Activated CD4-positive, alpha-beta T cell treated with anti-CD3 and anti-CD28 coated beads, Interleukin-10, Interleukin-2, amounts not matched to agents 100 ng/mL and 50 ng/mL, durations not matched to agents 16 hours and 8 hours (primary cell): Measurements from ENCODE around the gene PPARG.
A peak's percentile ranks its signal among the peaks of the same experiment; 100 is the strongest.
"Not testable (repeated sequence)": the region's sequence is repeated elsewhere in the genome, so short reads cannot be mapped to it uniquely, and the experiment has no call there.

Source experiments
- DNase-seq: peaks from one replicate; pipeline ENCODE4 v3.0.0-alpha.2; 2020

The PPARG gene

GRCh38 chr3:12445523-12446240 lies 156.8 kb downstream of the PPARG start:
- no peak for DNase-seq

- no peak for DNase-seq
Observed at GRCh38 chr3:12446298-12446697, 157.4 kb downstream of the PPARG start.

GRCh38 chr3:12447075-12447474 lies 158.2 kb downstream of the PPARG start:
- DNase-seq = no peak

GRCh38 chr3:12448404-12449202 lies 159.7 kb downstream of the PPARG start:
- not testable (repeated sequence) for DNase-seq

- no peak for DNase-seq
Observed at GRCh38 chr3:12449889-12450682, 161.2 kb downstream of the PPARG start.

GRCh38 chr3:12451481-12451880 lies 162.6 kb downstream of the PPARG start:
- no peak for DNase-seq

GRCh38 chr3:12451960-12452359 lies 163.1 kb downstream of the PPARG start:
- no peak for DNase-seq

GRCh38 chr3:12452361-12453330 lies 163.8 kb downstream of the PPARG start:
- no peak for DNase-seq

GRCh38 chr3:12454076-12454815 lies 165.4 kb downstream of the PPARG start:
- DNase-seq = peak; percentile 29

- no peak for DNase-seq
Observed at GRCh38 chr3:12454816-12455121, 165.9 kb downstream of the PPARG start.

GRCh38 chr3:12455740-12456139 lies 166.9 kb downstream of the PPARG start:
- no peak for DNase-seq

- DNase-seq = no peak
Observed at GRCh38 chr3:12456441-12456840, 167.6 kb downstream of the PPARG start.

- not testable (repeated sequence) for DNase-seq
Observed at GRCh38 chr3:12457380-12457779, 168.5 kb downstream of the PPARG start.

GRCh38 chr3:12458901-12459300 lies 170.0 kb downstream of the PPARG start:
- DNase-seq = no peak

- DNase-seq = no peak
Observed at GRCh38 chr3:12460127-12460526, 171.3 kb downstream of the PPARG start.

- no peak for DNase-seq
Observed at GRCh38 chr3:12461097-12461649, 172.3 kb downstream of the PPARG start.

- no peak for DNase-seq
Observed at GRCh38 chr3:12462159-12462947, 173.5 kb downstream of the PPARG start.

- no peak for DNase-seq
Observed at GRCh38 chr3:12463686-12464085, 174.8 kb downstream of the PPARG start.

GRCh38 chr3:12464181-12464580 lies 175.3 kb downstream of the PPARG start:
- no peak for DNase-seq

- DNase-seq = no peak
Observed at GRCh38 chr3:12465151-12465835, 176.4 kb downstream of the PPARG start.
